ENCODE data around the gene CCDC192. TPM values are rescaled to one million over a fixed set of nuclear protein-coding genes. Genes with fewer than 3 reads are reported as not detected.
A peak's percentile ranks its signal among the peaks of the same experiment; 100 is the strongest.

The CCDC192 gene
- polyA plus RNA-seq, 3 donors: not detected

DNA sequence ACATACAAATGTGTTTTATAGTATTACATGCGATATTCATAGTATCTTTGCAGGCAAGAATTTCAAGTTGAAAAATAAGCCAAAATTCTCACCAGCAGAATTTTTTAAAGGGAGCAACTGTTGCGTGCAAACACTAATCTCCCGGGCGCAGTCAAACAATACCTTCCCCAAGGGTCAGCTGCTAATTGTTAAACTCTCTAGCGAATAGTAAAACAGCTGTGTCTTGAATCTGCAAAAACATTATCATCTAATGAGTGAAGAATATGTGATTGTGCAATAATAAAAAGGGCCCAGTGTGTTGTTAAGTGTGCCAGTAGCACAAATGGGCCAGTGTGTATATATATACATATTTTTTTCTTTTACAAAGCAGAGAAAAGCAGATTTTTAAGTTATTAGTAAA lies 131.4 kb downstream of the CCDC192 start:
- peaks cover 8 to 10% of the 10 kb centered on the region in 2 donors for H3K4me1 ChIP-seq (ENCODE audit: control insufficient read depth in 1 of 2, insufficient read depth in 2 of 2, low read length in 2 of 2)
- H3K9me3 Mint-ChIP-seq: peaks cover 0 to 5% (median 4%) of the 10 kb centered on the region in 7 donors

DNA sequence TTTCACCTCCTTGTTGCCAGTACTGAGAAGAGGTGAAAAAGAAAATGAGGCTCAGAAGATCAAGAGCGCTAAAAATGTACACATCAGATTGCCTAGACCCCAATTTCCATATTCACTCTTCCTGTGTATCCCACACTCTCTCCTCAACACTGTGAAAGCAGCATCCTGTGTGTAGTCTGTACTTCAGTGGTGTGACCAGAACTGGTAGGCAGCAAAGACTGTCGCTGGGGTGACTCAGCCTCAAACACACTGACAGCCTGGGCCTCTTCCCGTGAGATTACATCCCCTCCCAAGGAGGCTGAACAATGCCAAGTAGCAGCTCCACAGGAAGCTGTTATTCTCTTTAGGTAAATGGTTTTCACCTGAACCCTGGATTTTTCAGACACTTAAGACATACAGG lies 135.5 kb downstream of the CCDC192 start:
- H3K4me2 ChIP-seq (replicated peaks; ENCODE audit: extremely low read depth, low read length, poor library complexity, severe bottlenecking): no peak overlapping the region
- Mint-ChIP-seq H3K27ac (peak overlapping the region in 4 of 7 donors; percentile 43 to 81 (median 57)), H3K36me3 (no peaks in the 10 kb centered on the region), H3K4me1 (peaks cover 28% of the 10 kb centered on the region), H3K9me3 (peaks cover 0 to 7% (median 4%) of the 10 kb centered on the region in 7 donors), H3K27me3 (ENCODE audit: low read depth in 3 of 3) (peaks cover 0 to 2% (median 0%) of the 10 kb centered on the region in 3 donors), H3K4me3 (no peak overlapping the region)
- DNase-seq: peak; percentile 23 to 62 (median 27)
- H3K4me3 ChIP-seq (replicated peaks in 1 of 3; ENCODE audit: low read depth in 2 of 3, low read length in 3 of 3): no peak overlapping the region
- peak overlapping the region; percentile 42 for H2AFZ ChIP-seq (ENCODE audit: insufficient read depth, low read depth, low read length, poor library complexity, severe bottlenecking)
- no peak overlapping the region for H3K9ac ChIP-seq (ENCODE audit: insufficient read depth, low read length, poor library complexity, severe bottlenecking)
- H3K79me2 ChIP-seq (ENCODE audit: insufficient read depth, low read length): no peaks in the 10 kb centered on the region
- TF ChIP-seq, protein P1, sequence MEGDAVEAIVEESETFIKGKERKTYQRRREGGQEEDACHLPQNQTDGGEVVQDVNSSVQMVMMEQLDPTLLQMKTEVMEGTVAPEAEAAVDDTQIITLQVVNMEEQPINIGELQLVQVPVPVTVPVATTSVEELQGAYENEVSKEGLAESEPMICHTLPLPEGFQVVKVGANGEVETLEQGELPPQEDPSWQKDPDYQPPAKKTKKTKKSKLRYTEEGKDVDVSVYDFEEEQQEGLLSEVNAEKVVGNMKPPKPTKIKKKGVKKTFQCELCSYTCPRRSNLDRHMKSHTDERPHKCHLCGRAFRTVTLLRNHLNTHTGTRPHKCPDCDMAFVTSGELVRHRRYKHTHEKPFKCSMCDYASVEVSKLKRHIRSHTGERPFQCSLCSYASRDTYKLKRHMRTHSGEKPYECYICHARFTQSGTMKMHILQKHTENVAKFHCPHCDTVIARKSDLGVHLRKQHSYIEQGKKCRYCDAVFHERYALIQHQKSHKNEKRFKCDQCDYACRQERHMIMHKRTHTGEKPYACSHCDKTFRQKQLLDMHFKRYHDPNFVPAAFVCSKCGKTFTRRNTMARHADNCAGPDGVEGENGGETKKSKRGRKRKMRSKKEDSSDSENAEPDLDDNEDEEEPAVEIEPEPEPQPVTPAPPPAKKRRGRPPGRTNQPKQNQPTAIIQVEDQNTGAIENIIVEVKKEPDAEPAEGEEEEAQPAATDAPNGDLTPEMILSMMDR (IDR thresholded peaks at IDR 0.05): no peak
- H4K20me1 ChIP-seq (ENCODE audit: insufficient read depth, low read length): no peaks in the 10 kb centered on the region
- intact Hi-C loops (cut with micrococcal nuclease): no loop called here
- WGBS (ENCODE audit: insufficient coverage): 0% methylated on average over 1 of the region's 3 CpGs
- no peaks in the 10 kb centered on the region for H3K36me3 ChIP-seq (replicated peaks in 1 of 2; ENCODE audit: control insufficient read depth in 1 of 2, insufficient read depth in 2 of 2, low read length in 2 of 2)
- no peaks in the 10 kb centered on the region for H3K27me3 ChIP-seq (ENCODE audit: control insufficient read depth in 2 of 2, insufficient read depth in 2 of 2, low read length in 2 of 2)
- H3K4me1 ChIP-seq (ENCODE audit: control insufficient read depth in 1 of 2, insufficient read depth in 2 of 2, low read length in 2 of 2): peaks cover 18 to 21% of the 10 kb centered on the region in 2 donors
- H3K9me3 ChIP-seq (replicated peaks in 1 of 2; ENCODE audit: control insufficient read depth in 1 of 2, insufficient read depth in 1 of 2, low read length in 2 of 2): peaks cover 0 to 4% of the 10 kb centered on the region in 2 donors
- H3K27ac ChIP-seq (ENCODE audit: low read depth in 1 of 2, low read length in 2 of 2): peak overlapping the region in 1 of 2 donors; percentile 3

More for the DNA sequence above, 131.4 kb downstream of the CCDC192 start:
- Histone ChIP-seq H3K27ac (ENCODE audit: low read depth in 1 of 2, low read length in 2 of 2) (no peak overlapping the region), H3K4me2 (replicated peaks; ENCODE audit: extremely low read depth, low read length, poor library complexity, severe bottlenecking) (no peak overlapping the region), H3K79me2 (ENCODE audit: insufficient read depth, low read length) (no peaks in the 10 kb centered on the region), H3K27me3 (ENCODE audit: control insufficient read depth in 2 of 2, insufficient read depth in 2 of 2, low read length in 2 of 2) (no peaks in the 10 kb centered on the region), H3K4me3 (replicated peaks in 1 of 3; ENCODE audit: low read depth in 2 of 3, low read length in 3 of 3) (no peak overlapping the region), H3K9me3 (replicated peaks in 1 of 2; ENCODE audit: control insufficient read depth in 1 of 2, insufficient read depth in 1 of 2, low read length in 2 of 2) (peaks cover 0 to 4% of the 10 kb centered on the region in 2 donors), H4K20me1 (ENCODE audit: insufficient read depth, low read length) (no peaks in the 10 kb centered on the region), H2AFZ (ENCODE audit: insufficient read depth, low read depth, low read length, poor library complexity, severe bottlenecking) (no peak overlapping the region), H3K9ac (ENCODE audit: insufficient read depth, low read length, poor library complexity, severe bottlenecking) (no peak overlapping the region), H3K36me3 (replicated peaks in 1 of 2; ENCODE audit: control insufficient read depth in 1 of 2, insufficient read depth in 2 of 2, low read length in 2 of 2) (no peaks in the 10 kb centered on the region)
- TF ChIP-seq, protein P1 (IDR thresholded peaks at IDR 0.05): no peak
- intact Hi-C loops (cut with micrococcal nuclease): no loop called here
- Mint-ChIP-seq H3K36me3 (no peaks in the 10 kb centered on the region), H3K27me3 (ENCODE audit: low read depth in 3 of 3) (no peaks in the 10 kb centered on the region), H3K27ac (no peak overlapping the region), H3K4me1 (peaks cover 19% of the 10 kb centered on the region), H3K4me3 (no peak overlapping the region)
- no CpG with 5 or more reads among the region's 5 CpGs for WGBS (ENCODE audit: insufficient coverage)
- DNase-seq: no peak
